Activated CD8-positive, alpha-beta T cell treated with anti-CD3 and anti-CD28 coated beads for 36 hours (primary cell): Measurements from ENCODE around the gene KCNK2. TPM values are rescaled to one million over a fixed set of nuclear protein-coding genes. Genes with fewer than 3 reads are reported as not detected.

Experiments used
- ATAC-seq: fragments of 200-7000 bp; cut with Tn5 transposase; one replicate; pipeline ENCODE4 v1.10.0; 2021; ENCODE audit warnings: mild to moderate bottlenecking, moderate library complexity
- CTCF ChIA-PET: fragments of 350-600 bp; sonication (Branson Sonifier 250); formaldehyde crosslinking; loops from one replicate; lab custom pipeline; 2021; ENCODE audit warnings: antibody characterized with exemption; lab: Charles Lee
- POLR2A ChIA-PET: fragments of 350-600 bp; sonication (Branson Sonifier 250); formaldehyde crosslinking; loops from one replicate; lab custom pipeline; 2021; ENCODE audit warnings: antibody characterized with exemption; lab: Charles Lee
- DNase-seq: peaks from one replicate; pipeline ENCODE4 v3.0.0-alpha.2; 2020
- H3K27ac Mint-ChIP-seq: one replicate; pipeline ENCODE4 v1.8.0; 2021; ENCODE audit warnings: mild to moderate bottlenecking, mixed read lengths
- H3K27me3 Mint-ChIP-seq: one replicate; pipeline ENCODE4 v1.8.0; 2021; ENCODE audit warnings: mixed read lengths
- H3K36me3 Mint-ChIP-seq: one replicate; pipeline ENCODE4 v1.8.0; 2021; ENCODE audit warnings: low read depth, mixed read lengths
- H3K4me1 Mint-ChIP-seq: one replicate; pipeline ENCODE4 v1.8.0; 2021; ENCODE audit warnings: low read depth, mixed read lengths
- H3K4me3 Mint-ChIP-seq: one replicate; pipeline ENCODE4 v1.8.0; 2021; ENCODE audit warnings: mild to moderate bottlenecking, moderate library complexity, mixed read lengths
- H3K9me3 Mint-ChIP-seq: one replicate; pipeline ENCODE4 v1.8.0; 2021; ENCODE audit warnings: mixed read lengths
- intact Hi-C: fragments of 100-400 bp; cut with micrococcal nuclease; formaldehyde crosslinking; loops from one replicate; pipeline ENCODE4 v1.10.0; 2022
- total RNA-seq, 2 experiments: library from RNA; stranded (reverse); gene quantifications; one replicate each; pipeline ENCODE4 v1.2.3, GENCODE V29; 2021
- TF ChIP-seq, protein P1 (sequence below): fragments of 200-600 bp; IDR thresholded peaks from one replicate; pipeline ENCODE4 v1.8.0; 2022; ENCODE audit warnings: antibody characterized with exemption, mild to moderate bottlenecking

KCNK2 gene
- total RNA-seq, 2 experiments from 2014 or later: not detected

DNA sequence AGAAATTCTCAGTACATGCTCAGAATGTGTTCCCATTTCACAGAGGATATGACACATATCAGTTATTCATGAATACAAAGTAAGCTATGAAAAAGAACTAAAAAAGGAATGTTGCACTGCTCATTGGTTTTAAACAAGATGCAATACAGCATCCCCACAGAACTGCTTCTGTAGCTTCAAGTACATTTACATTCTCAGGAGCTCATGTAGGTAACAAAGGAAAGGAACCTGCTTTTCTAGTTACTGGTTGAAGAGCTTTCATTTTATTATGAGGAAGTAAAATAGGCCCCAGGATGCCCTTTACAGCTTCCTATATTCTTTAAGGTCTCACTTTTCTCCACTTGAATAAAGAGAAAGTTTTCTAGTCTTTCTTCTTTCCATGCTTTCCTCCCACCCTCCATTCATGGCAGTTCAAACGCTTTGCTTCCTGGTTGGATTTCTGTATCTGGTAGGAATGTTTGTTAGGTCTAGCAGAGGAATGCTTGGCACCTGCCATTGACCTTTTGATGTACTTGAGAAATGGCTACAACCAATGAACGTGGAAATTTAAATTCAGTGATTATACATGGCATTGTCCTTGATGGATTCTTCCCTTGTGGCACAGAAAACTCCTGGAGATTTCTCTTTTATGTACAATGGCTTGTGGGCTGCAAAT is 27.1 kb upstream of the KCNK2 start:
- intact Hi-C loops: no loop called here
- no peak overlapping the region for H3K4me3 Mint-ChIP-seq
- no peaks in the 10 kb centered on the region for H3K9me3 Mint-ChIP-seq
- CTCF ChIA-PET: no interaction called here
- H3K27ac Mint-ChIP-seq: no peak overlapping the region
- ATAC-seq (no peak), DNase-seq (no peak)
- no peaks in the 10 kb centered on the region for H3K36me3 Mint-ChIP-seq
- H3K27me3 Mint-ChIP-seq: peaks cover 3% of the 10 kb centered on the region
- H3K4me1 Mint-ChIP-seq: no peaks in the 10 kb centered on the region
- POLR2A ChIA-PET: interaction anchor here (0.6 kb wide), 1 partner anchor 59 kb away, joined by 3 read pairs; no protein-coding TSS in a partner anchor
- TF ChIP-seq, protein P1, sequence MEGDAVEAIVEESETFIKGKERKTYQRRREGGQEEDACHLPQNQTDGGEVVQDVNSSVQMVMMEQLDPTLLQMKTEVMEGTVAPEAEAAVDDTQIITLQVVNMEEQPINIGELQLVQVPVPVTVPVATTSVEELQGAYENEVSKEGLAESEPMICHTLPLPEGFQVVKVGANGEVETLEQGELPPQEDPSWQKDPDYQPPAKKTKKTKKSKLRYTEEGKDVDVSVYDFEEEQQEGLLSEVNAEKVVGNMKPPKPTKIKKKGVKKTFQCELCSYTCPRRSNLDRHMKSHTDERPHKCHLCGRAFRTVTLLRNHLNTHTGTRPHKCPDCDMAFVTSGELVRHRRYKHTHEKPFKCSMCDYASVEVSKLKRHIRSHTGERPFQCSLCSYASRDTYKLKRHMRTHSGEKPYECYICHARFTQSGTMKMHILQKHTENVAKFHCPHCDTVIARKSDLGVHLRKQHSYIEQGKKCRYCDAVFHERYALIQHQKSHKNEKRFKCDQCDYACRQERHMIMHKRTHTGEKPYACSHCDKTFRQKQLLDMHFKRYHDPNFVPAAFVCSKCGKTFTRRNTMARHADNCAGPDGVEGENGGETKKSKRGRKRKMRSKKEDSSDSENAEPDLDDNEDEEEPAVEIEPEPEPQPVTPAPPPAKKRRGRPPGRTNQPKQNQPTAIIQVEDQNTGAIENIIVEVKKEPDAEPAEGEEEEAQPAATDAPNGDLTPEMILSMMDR: no peak

DNA sequence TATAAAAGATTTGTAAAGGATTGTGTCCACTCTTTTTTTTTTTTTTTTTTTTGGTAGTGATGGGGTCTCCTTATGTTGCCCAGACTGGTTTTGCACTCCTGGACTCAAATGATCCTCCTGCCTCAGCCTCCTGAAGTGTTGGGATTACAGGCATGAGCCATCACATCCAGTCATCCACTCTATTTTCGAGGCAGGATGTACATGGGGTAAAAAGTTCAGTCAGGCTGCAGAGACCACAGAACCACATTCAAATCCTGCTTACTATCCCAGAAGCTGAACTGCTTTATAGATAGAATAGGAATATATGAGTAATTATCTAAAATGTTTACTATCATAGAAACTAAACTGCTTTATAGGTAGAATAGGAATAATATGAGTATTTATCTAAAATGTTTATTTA is 26.0 kb upstream of the KCNK2 start:
- no peak for ATAC-seq

DNA sequence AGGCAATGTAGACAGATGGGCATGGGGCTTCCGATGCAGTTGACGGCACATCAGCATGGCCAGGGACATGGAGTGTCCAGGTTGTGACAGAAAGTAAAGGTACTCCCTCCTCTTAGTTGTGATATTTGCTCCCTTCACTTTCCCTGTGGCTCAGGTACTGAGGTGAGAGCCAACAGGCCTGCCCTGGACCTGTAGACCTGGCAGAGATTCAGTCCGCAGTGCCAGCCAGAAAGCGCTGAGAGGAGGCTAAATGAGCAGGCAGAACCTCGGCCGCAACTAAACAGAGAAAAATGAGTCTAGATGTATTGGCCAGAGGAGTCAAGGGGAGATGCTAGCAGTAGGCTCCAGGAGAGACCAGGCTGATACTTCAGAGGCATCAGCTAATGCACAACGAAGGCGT is 22.6 kb upstream of the KCNK2 start:
- H3K27ac Mint-ChIP-seq: no peak overlapping the region
- H3K36me3 Mint-ChIP-seq: no peaks in the 10 kb centered on the region
- H3K4me1 Mint-ChIP-seq: no peaks in the 10 kb centered on the region
- ChIA-PET POLR2A (no interaction called here), CTCF (no interaction called here)
- no peak for DNase-seq
- TF ChIP-seq, protein P1: no peak
- no peak overlapping the region for H3K4me3 Mint-ChIP-seq
- no peaks in the 10 kb centered on the region for H3K9me3 Mint-ChIP-seq
- H3K27me3 Mint-ChIP-seq: peaks cover 2% of the 10 kb centered on the region
- no peak for ATAC-seq
- intact Hi-C loops: no loop called here

More for the DNA sequence above, 26.0 kb upstream of the KCNK2 start:
- Mint-ChIP-seq H3K27me3 (peaks cover 3% of the 10 kb centered on the region), H3K9me3 (no peaks in the 10 kb centered on the region), H3K4me1 (no peaks in the 10 kb centered on the region), H3K36me3 (no peaks in the 10 kb centered on the region), H3K4me3 (no peak overlapping the region), H3K27ac (no peak overlapping the region)
- intact Hi-C loops: no loop called here
- no peak for DNase-seq
- POLR2A ChIA-PET: no interaction called here
- CTCF ChIA-PET: interaction anchor here (0.6 kb wide), 1 partner anchor 274 kb away, joined by 3 read pairs; no protein-coding TSS in a partner anchor
- TF ChIP-seq, protein P1: no peak

DNA sequence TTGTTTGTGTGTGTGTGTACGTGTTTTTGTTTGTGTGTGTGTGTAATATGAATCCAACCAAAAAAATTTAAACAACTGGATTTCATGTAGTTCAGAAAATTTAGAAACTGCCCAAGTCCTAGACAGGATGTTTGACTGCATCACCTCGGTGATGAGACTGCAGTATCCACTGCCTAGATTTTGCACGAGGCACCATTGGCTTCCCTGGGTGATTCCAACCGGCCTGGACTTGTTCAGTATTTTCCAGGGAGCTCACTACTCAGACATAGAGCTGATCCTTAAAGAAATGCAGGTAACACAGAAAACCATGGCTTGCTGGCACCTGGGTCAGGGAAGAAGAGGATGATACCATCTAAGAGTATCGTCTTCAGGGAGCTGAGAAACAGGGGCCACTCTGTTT is 18.2 kb upstream of the KCNK2 start:
- H3K36me3 Mint-ChIP-seq: no peaks in the 10 kb centered on the region
- peaks cover 6% of the 10 kb centered on the region for H3K27me3 Mint-ChIP-seq
- intact Hi-C loops: no loop called here
- no peak overlapping the region for H3K4me3 Mint-ChIP-seq
- DNase-seq (no peak), ATAC-seq (no peak)
- no peaks in the 10 kb centered on the region for H3K9me3 Mint-ChIP-seq
- CTCF ChIA-PET: no interaction called here
- POLR2A ChIA-PET: no interaction called here
- no peaks in the 10 kb centered on the region for H3K4me1 Mint-ChIP-seq
- TF ChIP-seq, protein P1: no peak
- H3K27ac Mint-ChIP-seq: no peak overlapping the region

DNA sequence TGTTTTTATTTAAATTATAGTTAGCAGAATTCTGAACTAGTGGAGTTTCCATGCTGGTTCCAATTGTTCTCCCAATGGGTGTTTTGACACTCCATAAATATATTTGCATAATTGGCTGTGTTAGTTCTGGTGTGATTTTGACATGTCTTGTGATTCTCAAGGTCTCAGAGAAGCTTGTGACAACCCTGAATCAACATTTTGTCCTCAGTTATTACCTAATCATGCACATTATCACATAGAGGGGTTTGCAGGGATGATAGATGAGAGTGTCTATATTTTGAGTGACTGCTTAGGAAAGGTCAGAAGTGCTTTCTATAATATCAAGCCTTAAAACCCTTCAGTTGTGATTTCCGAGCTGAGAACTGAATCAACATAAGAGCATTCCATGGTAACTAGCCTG is 11.5 kb upstream of the KCNK2 start:
- Mint-ChIP-seq H3K4me3 (no peak overlapping the region), H3K27ac (no peak overlapping the region), H3K9me3 (no peaks in the 10 kb centered on the region), H3K27me3 (peaks cover 4% of the 10 kb centered on the region), H3K36me3 (no peaks in the 10 kb centered on the region), H3K4me1 (no peaks in the 10 kb centered on the region)
- ATAC-seq (no peak), DNase-seq (no peak)
- ChIA-PET POLR2A (no interaction called here), CTCF (interaction anchor here (1.3 kb wide), 1 partner anchor 14 kb away, joined by 4 read pairs; no protein-coding TSS in a partner anchor)
- TF ChIP-seq, protein P1: no peak
- intact Hi-C loops: no loop called here
